Activated naive CD8-positive, alpha-beta T cell (primary cell): ENCODE data around the gene THEM5.
"Not testable (repeated sequence)": the region's sequence is repeated elsewhere in the genome, so short reads cannot be mapped to it uniquely, and the experiment has no call there.

ENCODE experiments used
- H3K27ac Mint-ChIP-seq: one replicate; pipeline ENCODE4 v1.8.0; 2021; ENCODE audit warnings: mixed read lengths
- H3K27me3 Mint-ChIP-seq: one replicate; pipeline ENCODE4 v1.8.0; 2021; ENCODE audit warnings: mixed read lengths
- H3K36me3 Mint-ChIP-seq: one replicate; pipeline ENCODE4 v1.8.0; 2021; ENCODE audit warnings: mixed read lengths
- H3K4me1 Mint-ChIP-seq: one replicate; pipeline ENCODE4 v1.8.0; 2021; ENCODE audit warnings: low read depth, mixed read lengths
- H3K4me3 Mint-ChIP-seq: one replicate; pipeline ENCODE4 v1.8.0; 2021; ENCODE audit warnings: mild to moderate bottlenecking, mixed read lengths
- H3K9me3 Mint-ChIP-seq: one replicate; pipeline ENCODE4 v1.8.0; 2021; ENCODE audit warnings: low read depth, mixed read lengths

Gene THEM5

GRCh38 chr1:151855933-151856332 lies 2.4 kb upstream of the THEM5 start:
- Mint-ChIP-seq H3K4me1 (no peaks in the 10 kb centered on the region), H3K27ac (no peak overlapping the region), H3K27me3 (no peaks in the 10 kb centered on the region), H3K4me3 (no peak overlapping the region), H3K36me3 (peaks cover 2% of the 10 kb centered on the region), H3K9me3 (no peaks in the 10 kb centered on the region)

GRCh38 chr1:151855516-151855915 lies 2.0 kb upstream of the THEM5 start:
- H3K27ac Mint-ChIP-seq, H3K27me3 Mint-ChIP-seq, H3K4me1 Mint-ChIP-seq, H3K36me3 Mint-ChIP-seq, H3K4me3 Mint-ChIP-seq, H3K9me3 Mint-ChIP-seq: not testable (repeated sequence)

- H3K4me3 Mint-ChIP-seq = no peak overlapping the region
Measured at GRCh38 chr1:151854658-151855057, 1.1 kb upstream of the THEM5 start.

GRCh38 chr1:151852733-151853132 lies 779 bp downstream of the THEM5 start:
- Mint-ChIP-seq H3K36me3 (peaks cover 2% of the 10 kb centered on the region), H3K27ac (no peak overlapping the region), H3K9me3 (no peaks in the 10 kb centered on the region), H3K27me3 (no peaks in the 10 kb centered on the region), H3K4me1 (peaks cover 3% of the 10 kb centered on the region), H3K4me3 (no peak overlapping the region)

More at GRCh38 chr1:151854658-151855057, 1.1 kb upstream of the THEM5 start:
- H3K4me1 Mint-ChIP-seq = no peaks in the 10 kb centered on the region
- no peaks in the 10 kb centered on the region for H3K9me3 Mint-ChIP-seq
- no peaks in the 10 kb centered on the region for H3K27me3 Mint-ChIP-seq
- H3K27ac Mint-ChIP-seq = no peak overlapping the region
- H3K36me3 Mint-ChIP-seq = peaks cover 2% of the 10 kb centered on the region

- H3K27me3 Mint-ChIP-seq = no peaks in the 10 kb centered on the region
- no peak overlapping the region for H3K27ac Mint-ChIP-seq
- peaks cover 3% of the 10 kb centered on the region for H3K4me1 Mint-ChIP-seq
- no peak overlapping the region for H3K4me3 Mint-ChIP-seq
- H3K9me3 Mint-ChIP-seq = no peaks in the 10 kb centered on the region
- H3K36me3 Mint-ChIP-seq = peaks cover 2% of the 10 kb centered on the region
Measured at GRCh38 chr1:151851886-151852285, 1.6 kb downstream of the THEM5 start.

- Mint-ChIP-seq H3K4me1 (peaks cover 3% of the 10 kb centered on the region), H3K27me3 (no peaks in the 10 kb centered on the region), H3K4me3 (no peak overlapping the region), H3K36me3 (peaks cover 6% of the 10 kb centered on the region), H3K27ac (no peak overlapping the region), H3K9me3 (no peaks in the 10 kb centered on the region)
Measured at GRCh38 chr1:151849871-151850270, 3.6 kb downstream of the THEM5 start.

GRCh38 chr1:151849126-151849525 lies 4.4 kb downstream of the THEM5 start:
- H3K4me1 Mint-ChIP-seq = peaks cover 3% of the 10 kb centered on the region
- H3K9me3 Mint-ChIP-seq = no peaks in the 10 kb centered on the region
- no peak overlapping the region for H3K4me3 Mint-ChIP-seq
- no peaks in the 10 kb centered on the region for H3K27me3 Mint-ChIP-seq
- H3K27ac Mint-ChIP-seq = no peak overlapping the region
- H3K36me3 Mint-ChIP-seq = peaks cover 8% of the 10 kb centered on the region

GRCh38 chr1:151847867-151848596 lies 5.5 kb downstream of the THEM5 start:
- no peak overlapping the region for H3K27ac Mint-ChIP-seq

GRCh38 chr1:151846686-151847237 lies 6.8 kb downstream of the THEM5 start:
- Mint-ChIP-seq H3K4me1 (peaks cover 3% of the 10 kb centered on the region), H3K36me3 (peaks cover 10% of the 10 kb centered on the region), H3K27ac (no peak overlapping the region), H3K9me3 (no peaks in the 10 kb centered on the region), H3K27me3 (no peaks in the 10 kb centered on the region), H3K4me3 (no peak overlapping the region)

More at GRCh38 chr1:151847867-151848596, 5.5 kb downstream of the THEM5 start:
- Mint-ChIP-seq H3K36me3 (peaks cover 8% of the 10 kb centered on the region), H3K27me3 (no peaks in the 10 kb centered on the region), H3K4me1 (peaks cover 3% of the 10 kb centered on the region), H3K9me3 (no peaks in the 10 kb centered on the region), H3K4me3 (no peak overlapping the region)

- Mint-ChIP-seq H3K4me3 (no peak overlapping the region), H3K27me3 (no peaks in the 10 kb centered on the region), H3K36me3 (peaks cover 10% of the 10 kb centered on the region), H3K27ac (no peak overlapping the region), H3K4me1 (peaks cover 6% of the 10 kb centered on the region), H3K9me3 (no peaks in the 10 kb centered on the region)
Measured at GRCh38 chr1:151846062-151846568, 7.4 kb downstream of the THEM5 start.

- peaks cover 24% of the 10 kb centered on the region for H3K4me1 Mint-ChIP-seq
- H3K27ac Mint-ChIP-seq = no peak overlapping the region
- peaks cover 10% of the 10 kb centered on the region for H3K36me3 Mint-ChIP-seq
- H3K27me3 Mint-ChIP-seq = no peaks in the 10 kb centered on the region
- H3K4me3 Mint-ChIP-seq = no peak overlapping the region
- no peaks in the 10 kb centered on the region for H3K9me3 Mint-ChIP-seq
Measured at GRCh38 chr1:151843398-151843797, 10.1 kb downstream of the THEM5 start.

- peaks cover 5% of the 10 kb centered on the region for H3K36me3 Mint-ChIP-seq
- no peak overlapping the region for H3K4me3 Mint-ChIP-seq
- H3K27ac Mint-ChIP-seq = no peak overlapping the region
- peaks cover 40% of the 10 kb centered on the region for H3K4me1 Mint-ChIP-seq
- no peaks in the 10 kb centered on the region for H3K9me3 Mint-ChIP-seq
- no peaks in the 10 kb centered on the region for H3K27me3 Mint-ChIP-seq
Measured at GRCh38 chr1:151841141-151841540, 12.4 kb downstream of the THEM5 start.

- Mint-ChIP-seq H3K27me3 (no peaks in the 10 kb centered on the region), H3K36me3 (peaks cover 5% of the 10 kb centered on the region), H3K27ac (no peak overlapping the region), H3K4me3 (peak overlapping the region; percentile 86), H3K9me3 (no peaks in the 10 kb centered on the region), H3K4me1 (peaks cover 40% of the 10 kb centered on the region)
Measured at GRCh38 chr1:151840421-151840820, 13.1 kb downstream of the THEM5 start.

GRCh38 chr1:151839457-151840403 lies 13.8 kb downstream of the THEM5 start, which contains the start of gene C2CD4D:
Gene C2CD4D, minus strand, starts transcription at chr1:151839820. Its CDS starts 831 bp downstream, at chr1:151838989.
- Mint-ChIP-seq H3K27me3 (no peaks in the 10 kb centered on the region), H3K9me3 (no peaks in the 10 kb centered on the region), H3K4me1 (peaks cover 42% of the 10 kb centered on the region), H3K27ac (peak within 1 kb of the TSS; percentile 84), H3K36me3 (peaks cover 2% of the 10 kb centered on the region), H3K4me3 (peak within 1 kb of the TSS; percentile 86)

GRCh38 chr1:151839082-151839412 lies 14.5 kb downstream of the THEM5 start:
- Mint-ChIP-seq H3K9me3 (no peaks in the 10 kb centered on the region), H3K4me3 (peak overlapping the region; percentile 86), H3K4me1 (peaks cover 48% of the 10 kb centered on the region), H3K27ac (peak overlapping the region; percentile 46), H3K36me3 (peaks cover 2% of the 10 kb centered on the region), H3K27me3 (no peaks in the 10 kb centered on the region)
